Heart left ventricle (tissue), 16 donors: Measurements from ENCODE around the gene IRS1. TPM values are rescaled to one million over a fixed set of nuclear protein-coding genes. Genes with fewer than 3 reads are reported as not detected.
"Not testable (repeated sequence)": the region's sequence is repeated elsewhere in the genome, so short reads cannot be mapped to it uniquely, and the experiment has no call there.

Experiments used
- ATAC-seq, 4 donors: fragments of 200-7000 bp; cut with Tn5 transposase; one replicate each; pipeline ENCODE4 v1.9.1; 2020 to 2022; ENCODE audit warnings: moderate library complexity in 4 of 4, mild to moderate bottlenecking in 3 of 4, moderate number of reproducible peaks in 1 of 4
- DNase-seq, 5 donors: peaks; one replicate each; pipeline ENCODE4 v3.0.0-alpha.2; 2020
- H3K27ac ChIP-seq, 12 donors: fragments of 200-600 bp; sonication (generic) in 4 of 12; one replicate each; pipeline versions ENCODE4 v1.5.0 to v1.8.0; 2016 to 2022; ENCODE audit warnings: mild to moderate bottlenecking in 2 of 12
- H3K27me3 ChIP-seq, 9 donors: fragments of 200-600 bp; sonication (generic) in 2 of 9; one replicate each; pipeline versions ENCODE4 v1.5.1 to v1.8.0; 2016 to 2022; ENCODE audit warnings: mild to moderate bottlenecking in 3 of 9
- H3K36me3 ChIP-seq, 9 donors: fragments of 200-600 bp; sonication (generic) in 2 of 9; one replicate each; pipeline versions ENCODE4 v1.5.0 to v1.8.0; 2018 to 2022; ENCODE audit warnings: mild to moderate bottlenecking in 2 of 9
- H3K4me1 ChIP-seq, 12 donors: fragments of 200-600 bp; sonication (generic) in 4 of 12; one replicate each; pipeline versions ENCODE4 v1.5.0 to v1.8.0; 2016 to 2022; ENCODE audit warnings: mild to moderate bottlenecking in 3 of 12
- H3K4me3 ChIP-seq, 12 donors: fragments of 200-600 bp; sonication (generic) in 4 of 12; one replicate each; pipeline versions ENCODE4 v1.5.0 to v1.8.0; 2017 to 2022; ENCODE audit warnings: mild to moderate bottlenecking in 9 of 12, moderate library complexity in 4 of 12
- H3K9me3 ChIP-seq, 12 donors: fragments of 200-600 bp; sonication (generic) in 4 of 12; one replicate each; pipeline versions ENCODE4 v1.5.0 to v1.8.0; 2016 to 2022; ENCODE audit warnings: mild to moderate bottlenecking in 1 of 12
- POLR2A ChIP-seq, 2 donors: fragments of 450-650 bp; IDR thresholded peaks; one replicate each; pipeline ENCODE4 v1.6.1; 2017; ENCODE audit warnings: antibody characterized with exemption in 2 of 2, mild to moderate bottlenecking in 2 of 2, moderate library complexity in 2 of 2
- WGBS, 4 donors: extraction: QIAGEN DNeasy Blood & Tissue Kit in 2 of 4; methylation state at CpG; one replicate each; pipeline versions ENCODE4 v1.1.5 to v1.1.7; 2013 to 2018; 5-methylcytosine and 5-hydroxymethylcytosine counted together
- intact Hi-C, 10 donors: fragments of 100-400 bp; cut with DNase I; formaldehyde crosslinking; loops; one replicate each; pipeline versions ENCODE4 v1.11.1 to v1.14.2; 2022
- polyA plus RNA-seq, 2 donors: library from polyadenylated mRNA; stranded (reverse); fragments of 200-250 nt; gene quantifications; one replicate each; pipeline ENCODE4 v1.2.3, GENCODE V29; 2013
- total RNA-seq, 9 donors: library from RNA; depleted of rRNA in 2 of 9; stranded (reverse); fragments of >200 nt in 2 of 9; fragmentation: NEBNext Ultra II Directional in 3 of 9; extraction: Animal tissue kit (Norgen Biotek cat#: 25700) in 3 of 9; gene quantifications; one replicate each; pipeline versions ENCODE4 v1.1.0 to v1.2.4, GENCODE V29; 2016 to 2023
- TF ChIP-seq, protein P1 (sequence below), 12 donors: fragments of 200-600 bp; sonication (generic) in 4 of 12; IDR thresholded peaks; one replicate each; pipeline versions ENCODE4 v1.5.0 to v1.8.0; 2018 to 2022; ENCODE audit warnings: antibody characterized with exemption in 12 of 12, mild to moderate bottlenecking in 5 of 12
- donor health status: ischemic (EF 13 %, LVEDD 7.1; RV severe dilation, severe dysfunction).
- donor health status: healthy with polysubstance abuse.
- donor health status: DM: no; HTN: yes; CAD: no.
- donor health status: DM: no; HTN: no; CAD: no.
- donor health status: ischemic (EF 25% LVEDD 6.9; RV normal size, moderate dysfunction).
- donor health status: ischemic (EF 25% LVEDD 5.7; RV mildly dilated, moderate dysfunction).
- donor health status: healthy.
- donor health status: DM: yes; HTN: yes; CAD: no.
- donor health status: ischemic (EF 35%, LVEDD 5.7; RV mildly dilated, moderate dysfunction).
- donor health status: nonischemic (EF 11% LVEDD 7.7; RV severe dilation, severe dysfunction).
- donor health status: DM: yes; HTN: yes; CAD: no.
- donor health status: PGD.
- donor health status: ischemic (EF 29% LVEDD 5.4; RV normal size, mild dysfunction).
- donor health status: nonischemic (EF 23%, LVEDD 6.1; RV moderate dilation, normal function).

Gene IRS1
- total and polyA plus RNA-seq, 11 donors, result 5.0 to 45.8 (median 15.7) TPM

GRCh38 chr2:226837334-226837733 lies 37.7 kb upstream of the IRS1 start:
- 93 to 95% (median 94%) methylated on average over 7 of the region's 7 CpGs for WGBS, 4 donors
- peak overlapping the region in 2 of 12 donors; percentile 83 to 85 for H3K4me3 ChIP-seq
- intact Hi-C loops, result loop anchor here in 4 of 10 donors (5.0 to 10.0 kb wide), 3 partner anchors 35 to 147 kb away; no protein-coding TSS in a partner anchor

DNA sequence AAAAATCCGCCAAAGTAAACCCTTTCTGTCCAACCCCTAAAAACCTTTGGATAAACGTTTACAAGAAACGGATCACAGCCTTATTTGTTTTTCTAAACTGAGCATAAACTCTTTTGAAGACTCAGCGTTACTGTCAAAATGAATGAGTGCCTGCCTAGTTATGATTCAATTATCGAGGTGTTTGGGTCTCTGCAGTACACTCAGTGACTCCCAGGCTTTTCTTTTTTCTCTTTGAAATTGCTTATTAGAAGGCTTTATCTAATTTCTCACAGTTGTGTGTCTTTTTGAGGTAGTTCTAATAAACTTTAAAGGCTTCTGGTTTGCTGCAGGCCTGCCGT lies 36.9 kb upstream of the IRS1 start:
- intact Hi-C loops, result loop anchor here in 4 of 10 donors (5.0 to 10.0 kb wide), 3 partner anchors 34 to 148 kb away; no protein-coding TSS in a partner anchor

More at GRCh38 chr2:226837334-226837733, 37.7 kb upstream of the IRS1 start:
- DNase-seq, result no peak
- no peaks in the 10 kb centered on the region for H3K9me3 ChIP-seq
- peaks cover 0 to 20% (median 4%) of the 10 kb centered on the region in 9 donors for H3K36me3 ChIP-seq
- H3K4me1 ChIP-seq, result peaks cover 0 to 32% (median 20%) of the 10 kb centered on the region in 12 donors
- H3K27me3 ChIP-seq, result no peaks in the 10 kb centered on the region
- TF ChIP-seq POLR2A (IDR thresholded peaks at IDR 0.05), result no peak
- TF ChIP-seq, protein P1, sequence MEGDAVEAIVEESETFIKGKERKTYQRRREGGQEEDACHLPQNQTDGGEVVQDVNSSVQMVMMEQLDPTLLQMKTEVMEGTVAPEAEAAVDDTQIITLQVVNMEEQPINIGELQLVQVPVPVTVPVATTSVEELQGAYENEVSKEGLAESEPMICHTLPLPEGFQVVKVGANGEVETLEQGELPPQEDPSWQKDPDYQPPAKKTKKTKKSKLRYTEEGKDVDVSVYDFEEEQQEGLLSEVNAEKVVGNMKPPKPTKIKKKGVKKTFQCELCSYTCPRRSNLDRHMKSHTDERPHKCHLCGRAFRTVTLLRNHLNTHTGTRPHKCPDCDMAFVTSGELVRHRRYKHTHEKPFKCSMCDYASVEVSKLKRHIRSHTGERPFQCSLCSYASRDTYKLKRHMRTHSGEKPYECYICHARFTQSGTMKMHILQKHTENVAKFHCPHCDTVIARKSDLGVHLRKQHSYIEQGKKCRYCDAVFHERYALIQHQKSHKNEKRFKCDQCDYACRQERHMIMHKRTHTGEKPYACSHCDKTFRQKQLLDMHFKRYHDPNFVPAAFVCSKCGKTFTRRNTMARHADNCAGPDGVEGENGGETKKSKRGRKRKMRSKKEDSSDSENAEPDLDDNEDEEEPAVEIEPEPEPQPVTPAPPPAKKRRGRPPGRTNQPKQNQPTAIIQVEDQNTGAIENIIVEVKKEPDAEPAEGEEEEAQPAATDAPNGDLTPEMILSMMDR (IDR thresholded peaks at IDR 0.05), result no peak
- H3K27ac ChIP-seq, result peak overlapping the region in 4 of 12 donors; percentile 93 to 99 (median 98)
- ATAC-seq, result no peak

DNA sequence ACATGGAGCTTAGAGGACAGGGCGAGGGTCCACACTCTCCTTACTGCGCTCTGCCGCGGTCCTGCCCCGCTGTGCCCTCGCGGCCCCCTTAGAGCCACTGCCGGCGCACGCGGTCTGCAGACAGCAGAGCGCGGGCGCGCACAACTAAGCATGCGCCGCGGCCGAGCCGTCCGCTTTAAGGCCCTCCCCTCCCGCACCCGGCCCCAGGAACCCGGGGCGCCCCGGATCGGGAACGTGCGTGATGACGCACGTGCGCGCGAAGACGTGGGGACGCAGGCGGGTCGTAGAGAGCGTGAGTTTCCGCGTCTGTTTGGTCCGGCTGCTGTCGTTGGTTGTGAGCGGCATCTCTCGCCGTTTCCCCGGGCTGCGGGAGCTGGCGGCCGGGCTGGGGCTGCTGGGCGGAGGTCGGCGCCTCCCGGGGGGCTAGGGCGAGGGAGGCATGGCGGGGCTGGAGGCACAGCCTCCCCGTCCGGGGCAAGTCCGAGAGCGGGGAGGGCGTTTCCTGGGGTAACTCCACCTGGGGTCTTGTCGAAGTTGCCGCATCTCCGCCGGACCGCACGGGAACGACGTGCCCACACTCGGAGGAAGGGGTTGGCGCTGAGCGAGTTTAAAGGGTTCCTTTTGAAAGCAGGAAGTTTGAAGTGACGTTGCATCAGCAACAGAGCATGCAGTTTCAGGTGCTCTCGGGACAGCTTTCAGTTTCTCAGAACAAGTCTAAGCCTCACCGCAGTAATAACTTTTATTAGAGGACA lies 36.4 kb upstream of the IRS1 start, which contains the start of gene RHBDD1:
TSS of gene RHBDD1 (plus strand) at position 259 of the 752 bp plus-strand sequence. CDS start 28,640 bp downstream, outside the sequence.
- intact Hi-C loops, result loop anchor here in 4 of 10 donors (5.0 to 10.0 kb wide), 3 partner anchors 34 to 149 kb away; no protein-coding TSS in a partner anchor
- DNase-seq, result peak; percentile 95 to 97 (median 96)
- WGBS, 4 donors, result 0 to 1% (median 1%) methylated on average over 39 to 75 of the region's 75 CpGs
- TF ChIP-seq, protein P1 (IDR thresholded peaks at IDR 0.05), result no peak
- TF ChIP-seq POLR2A (IDR thresholded peaks at IDR 0.05), result peak; percentile 49 to 90
- Histone ChIP-seq H3K27me3 (no peaks in the 10 kb centered on the region), H3K9me3 (no peaks in the 10 kb centered on the region), H3K4me3 (peak within 1 kb of the TSS; percentile 74 to 94 (median 85)), H3K4me1 (peaks cover 0 to 32% (median 20%) of the 10 kb centered on the region in 12 donors), H3K27ac (peak within 1 kb of the TSS; percentile 92 to 99 (median 98)), H3K36me3 (peaks cover 0 to 20% (median 4%) of the 10 kb centered on the region in 9 donors)
- ATAC-seq, result peak; percentile 100

More for the DNA sequence above, 36.9 kb upstream of the IRS1 start:
- 4 to 8% (median 5%) methylated on average over 6 of the region's 6 CpGs for WGBS, 4 donors
- Histone ChIP-seq H3K27me3 (no peaks in the 10 kb centered on the region), H3K9me3 (no peaks in the 10 kb centered on the region), H3K4me3 (peak overlapping the region; percentile 74 to 94 (median 85)), H3K4me1 (peaks cover 0 to 32% (median 20%) of the 10 kb centered on the region in 12 donors), H3K27ac (peak overlapping the region; percentile 92 to 99 (median 98)), H3K36me3 (peaks cover 0 to 20% (median 4%) of the 10 kb centered on the region in 9 donors)
- DNase-seq, result no peak
- ATAC-seq, result no peak
- TF ChIP-seq, protein P1 (IDR thresholded peaks at IDR 0.05), result no peak
- no peak for TF ChIP-seq POLR2A (IDR thresholded peaks at IDR 0.05)

DNA sequence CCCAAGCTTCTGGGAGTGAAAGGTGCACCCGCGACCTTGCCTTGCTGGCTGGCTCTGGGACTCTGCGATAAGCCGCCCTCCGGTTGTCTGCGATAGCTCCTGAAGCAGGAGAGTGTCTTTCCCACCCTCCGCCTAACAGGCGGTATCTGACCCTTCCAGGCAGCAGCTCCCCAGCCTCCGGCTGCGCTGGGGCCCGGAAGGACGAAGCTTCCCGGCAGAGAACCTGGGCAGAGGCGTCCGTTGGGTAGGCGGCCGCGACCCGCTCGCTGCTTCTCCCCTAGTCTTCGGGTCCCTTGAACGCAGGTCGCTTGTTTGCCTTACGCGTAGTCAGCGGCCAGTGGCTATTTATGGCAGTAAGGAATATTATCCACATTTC lies 35.8 kb upstream of the IRS1 start:
- intact Hi-C loops, result loop anchor here in 4 of 10 donors (5.0 to 10.0 kb wide), 3 partner anchors 33 to 149 kb away; no protein-coding TSS in a partner anchor
- Histone ChIP-seq H3K27ac (peak overlapping the region; percentile 40 to 99 (median 98)), H3K4me1 (peaks cover 0 to 32% (median 20%) of the 10 kb centered on the region in 12 donors), H3K27me3 (no peaks in the 10 kb centered on the region), H3K9me3 (no peaks in the 10 kb centered on the region), H3K36me3 (peaks cover 0 to 19% (median 2%) of the 10 kb centered on the region in 9 donors), H3K4me3 (peak overlapping the region; percentile 74 to 94 (median 85))
- DNase-seq (peak in 2 of 5 donors; percentile 36 to 45), ATAC-seq (peak; percentile 14 to 60 (median 48))
- TF ChIP-seq POLR2A (IDR thresholded peaks at IDR 0.05), result no peak
- TF ChIP-seq, protein P1 (IDR thresholded peaks at IDR 0.05), result no peak
- 2 to 4% (median 3%) methylated on average over 23 to 26 of the region's 26 CpGs for WGBS, 4 donors

GRCh38 chr2:226834880-226835279 lies 35.3 kb upstream of the IRS1 start:
- not testable (repeated sequence) for H3K27me3 ChIP-seq, ATAC-seq, H3K9me3 ChIP-seq, DNase-seq
- Histone ChIP-seq H3K27ac (peak overlapping the region in 2 of 12 donors; percentile 98 to 99), H3K36me3 (peaks cover 0 to 14% (median 0%) of the 10 kb centered on the region in 9 donors), H3K4me3 (peak overlapping the region; percentile 74 to 94 (median 85)), H3K4me1 (peaks cover 0 to 32% (median 20%) of the 10 kb centered on the region in 12 donors)
- intact Hi-C loops, result loop anchor here in 4 of 10 donors (5.0 to 10.0 kb wide), 3 partner anchors 33 to 150 kb away; no protein-coding TSS in a partner anchor
- 90 to 96% (median 95%) methylated on average over 18 of the region's 18 CpGs for WGBS, 4 donors
